Measurements from ENCODE around the gene ANK3. TPM values are rescaled to one million over a fixed set of nuclear protein-coding genes. Genes with fewer than 3 reads are reported as not detected.

Gene ANK3
- total RNA-seq, 1 experiment from 2014 or later = 32.0 TPM

DNA sequence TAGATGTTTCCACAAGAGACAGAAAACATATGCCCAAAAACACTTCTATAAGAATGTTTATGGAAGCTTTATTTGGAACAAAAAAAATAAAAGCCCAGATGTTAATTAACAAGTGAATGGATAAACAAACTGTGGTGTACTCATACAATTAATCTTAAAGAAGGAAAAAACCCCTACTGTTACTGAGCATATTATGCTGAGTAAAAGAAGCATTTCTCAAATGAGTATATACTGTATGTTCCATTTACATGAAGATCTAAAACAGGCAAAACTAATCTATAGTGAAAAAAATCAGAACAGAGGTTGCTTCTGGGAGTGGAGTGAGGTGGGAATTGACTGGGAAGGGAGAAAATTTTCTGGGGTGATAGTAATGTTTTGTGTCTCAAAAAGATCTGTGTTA, 15.5 kb upstream of the ANK3 start:
- TF ChIP-seq, protein P1, sequence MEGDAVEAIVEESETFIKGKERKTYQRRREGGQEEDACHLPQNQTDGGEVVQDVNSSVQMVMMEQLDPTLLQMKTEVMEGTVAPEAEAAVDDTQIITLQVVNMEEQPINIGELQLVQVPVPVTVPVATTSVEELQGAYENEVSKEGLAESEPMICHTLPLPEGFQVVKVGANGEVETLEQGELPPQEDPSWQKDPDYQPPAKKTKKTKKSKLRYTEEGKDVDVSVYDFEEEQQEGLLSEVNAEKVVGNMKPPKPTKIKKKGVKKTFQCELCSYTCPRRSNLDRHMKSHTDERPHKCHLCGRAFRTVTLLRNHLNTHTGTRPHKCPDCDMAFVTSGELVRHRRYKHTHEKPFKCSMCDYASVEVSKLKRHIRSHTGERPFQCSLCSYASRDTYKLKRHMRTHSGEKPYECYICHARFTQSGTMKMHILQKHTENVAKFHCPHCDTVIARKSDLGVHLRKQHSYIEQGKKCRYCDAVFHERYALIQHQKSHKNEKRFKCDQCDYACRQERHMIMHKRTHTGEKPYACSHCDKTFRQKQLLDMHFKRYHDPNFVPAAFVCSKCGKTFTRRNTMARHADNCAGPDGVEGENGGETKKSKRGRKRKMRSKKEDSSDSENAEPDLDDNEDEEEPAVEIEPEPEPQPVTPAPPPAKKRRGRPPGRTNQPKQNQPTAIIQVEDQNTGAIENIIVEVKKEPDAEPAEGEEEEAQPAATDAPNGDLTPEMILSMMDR (conservative IDR thresholded peaks at IDR 0.05) = no peak
- TF ChIP-seq EZH2 (IDR thresholded peaks at IDR 0.05; ENCODE audit: low read depth) = no peak
- ChIA-PET CTCF (no interaction called here), POLR2A (ENCODE audit: unreplicated experiment) (no interaction called here)
- Histone ChIP-seq H2AFZ (no peak overlapping the region), H3K9me3 (ENCODE audit: insufficient read depth, low read depth) (no peaks in the 10 kb centered on the region), H4K20me1 (ENCODE audit: insufficient read depth) (no peaks in the 10 kb centered on the region), H3K9me2 (ENCODE audit: insufficient read depth) (no peaks in the 10 kb centered on the region), H3K36me3 (ENCODE audit: low read depth) (no peaks in the 10 kb centered on the region), H3K4me2 (no peak overlapping the region), H3K27me3 (ENCODE audit: insufficient read depth, low read depth) (no peaks in the 10 kb centered on the region), H3F3A (ENCODE audit: insufficient read depth, low read depth) (no peaks in the 10 kb centered on the region), H3K27ac (no peak overlapping the region), H3K4me3 (no peak overlapping the region), H3K4me1 (replicated peaks; ENCODE audit: insufficient read depth) (no peaks in the 10 kb centered on the region), H3K79me2 (ENCODE audit: low read depth) (no peaks in the 10 kb centered on the region)
- intact Hi-C loops (cut with micrococcal nuclease; ENCODE audit: unreplicated experiment) = no loop called here
- DNase-seq = no peak
- BruUV-seq (replicated peaks) = no TSS peak

DNA sequence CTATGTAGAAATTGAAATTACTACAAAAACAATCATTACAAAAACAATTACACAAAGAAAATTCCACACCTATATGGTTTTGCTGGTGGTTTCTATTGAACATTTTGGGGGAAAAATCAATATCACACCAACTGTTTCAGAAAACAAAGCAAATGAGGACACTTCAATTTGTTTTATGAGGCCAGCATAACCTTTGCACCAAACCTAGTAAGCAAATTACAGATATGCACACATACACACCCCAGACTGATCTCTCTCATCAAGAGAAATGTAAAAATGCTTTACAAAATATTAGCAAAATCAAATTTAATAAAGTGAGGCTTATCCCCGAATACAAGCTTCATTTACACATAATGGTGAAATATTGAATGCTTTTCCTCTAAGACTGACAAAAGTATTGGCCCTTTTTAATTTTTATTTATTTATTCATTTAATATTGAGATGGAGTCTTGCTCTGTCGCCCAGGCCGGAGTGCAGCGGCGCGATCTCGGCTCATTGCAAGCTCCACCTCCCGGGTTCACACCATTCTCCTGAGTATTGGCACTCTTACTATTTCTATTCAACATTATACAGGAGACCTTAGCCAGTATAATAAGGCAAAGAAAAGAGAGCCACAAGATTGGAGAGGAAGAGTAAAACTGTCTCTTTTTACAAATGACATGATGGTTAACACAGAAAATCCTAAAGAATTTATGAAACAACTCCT, 13.6 kb upstream of the ANK3 start:
- no peaks in the 10 kb centered on the region for H3K36me3 ChIP-seq (ENCODE audit: low read depth)
- H4K20me1 ChIP-seq (ENCODE audit: insufficient read depth) = no peaks in the 10 kb centered on the region
- no peak overlapping the region for H2AFZ ChIP-seq
- no peaks in the 10 kb centered on the region for H3K79me2 ChIP-seq (ENCODE audit: low read depth)
- H3K27me3 ChIP-seq (ENCODE audit: insufficient read depth, low read depth) = no peaks in the 10 kb centered on the region
- H3F3A ChIP-seq (ENCODE audit: insufficient read depth, low read depth) = no peaks in the 10 kb centered on the region
- H3K4me3 ChIP-seq = no peak overlapping the region
- TF ChIP-seq EZH2 (IDR thresholded peaks at IDR 0.05; ENCODE audit: low read depth) = no peak
- TF ChIP-seq, protein P1 (conservative IDR thresholded peaks at IDR 0.05) = no peak
- H3K27ac ChIP-seq = no peak overlapping the region
- no peaks in the 10 kb centered on the region for H3K9me3 ChIP-seq (ENCODE audit: insufficient read depth, low read depth)
- BruUV-seq (replicated peaks) = no TSS peak
- H3K4me1 ChIP-seq (replicated peaks; ENCODE audit: insufficient read depth) = no peaks in the 10 kb centered on the region
- intact Hi-C loops (cut with micrococcal nuclease; ENCODE audit: unreplicated experiment) = no loop called here
- H3K4me2 ChIP-seq = no peak overlapping the region
- no peak for DNase-seq
- CTCF ChIA-PET = no interaction called here
- POLR2A ChIA-PET (ENCODE audit: unreplicated experiment) = no interaction called here
- no peaks in the 10 kb centered on the region for H3K9me2 ChIP-seq (ENCODE audit: insufficient read depth)

DNA sequence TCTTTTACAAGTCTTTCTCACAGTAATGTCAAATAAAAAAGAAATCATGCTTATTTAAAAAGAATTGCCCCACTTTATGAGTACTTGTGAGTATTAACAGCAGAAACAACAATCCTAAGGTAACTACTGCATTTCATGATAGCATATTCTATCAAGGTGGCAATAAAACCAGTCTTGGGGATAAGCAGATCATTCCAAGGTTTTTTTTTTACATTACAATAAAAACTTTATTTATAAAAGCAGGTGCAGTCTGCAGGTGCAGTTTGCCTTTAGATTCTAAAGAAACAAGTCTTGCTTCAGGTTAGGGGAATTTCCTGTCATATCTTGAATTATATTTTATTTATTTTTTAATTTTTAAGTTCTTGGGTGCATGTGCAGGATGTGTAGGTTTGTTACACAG, 10.7 kb upstream of the ANK3 start:
- intact Hi-C loops (cut with micrococcal nuclease; ENCODE audit: unreplicated experiment) = no loop called here
- CTCF ChIA-PET = interaction anchor here (0.7 kb wide), 1 partner anchor 191 kb away, joined by 9 read pairs; no protein-coding TSS in a partner anchor
- no TSS peak for BruUV-seq (replicated peaks)

More for the DNA sequence above, 10.7 kb upstream of the ANK3 start:
- H2AFZ ChIP-seq = no peak overlapping the region
- H3K36me3 ChIP-seq (ENCODE audit: low read depth) = no peaks in the 10 kb centered on the region
- H3K4me3 ChIP-seq = no peak overlapping the region
- no peaks in the 10 kb centered on the region for H3K9me3 ChIP-seq (ENCODE audit: insufficient read depth, low read depth)
- no peaks in the 10 kb centered on the region for H3K9me2 ChIP-seq (ENCODE audit: insufficient read depth)
- no peaks in the 10 kb centered on the region for H3K27me3 ChIP-seq (ENCODE audit: insufficient read depth, low read depth)
- no peak for DNase-seq
- no peaks in the 10 kb centered on the region for H3F3A ChIP-seq (ENCODE audit: insufficient read depth, low read depth)
- H3K27ac ChIP-seq = no peak overlapping the region
- no peaks in the 10 kb centered on the region for H4K20me1 ChIP-seq (ENCODE audit: insufficient read depth)
- no peak for TF ChIP-seq EZH2 (IDR thresholded peaks at IDR 0.05; ENCODE audit: low read depth)
- TF ChIP-seq, protein P1 (conservative IDR thresholded peaks at IDR 0.05) = no peak
- H3K4me1 ChIP-seq (replicated peaks; ENCODE audit: insufficient read depth) = peaks cover 11% of the 10 kb centered on the region
- no peaks in the 10 kb centered on the region for H3K79me2 ChIP-seq (ENCODE audit: low read depth)
- POLR2A ChIA-PET (ENCODE audit: unreplicated experiment) = no interaction called here
- H3K4me2 ChIP-seq = no peak overlapping the region
